GM19099 (cell line): ENCODE measurements around the gene MND1.

ENCODE experiments used
- POLR2A ChIP-seq: IDR thresholded peaks from 3 replicates; pipeline ENCODE4 v1.6.1; 2011; ENCODE audit warnings: low read depth; ENCODE audit not compliant: insufficient read length; ENCODE audit errors: extremely low read depth

The MND1 gene

GRCh38 chr4:153337686-153338085 lies 6.8 kb upstream of the MND1 start:
- TF ChIP-seq POLR2A, result no peak

- no peak for TF ChIP-seq POLR2A
These were observed 2.9 kb upstream of the MND1 start for GRCh38 chr4:153341575-153342090.

GRCh38 chr4:153342751-153343552 lies 1.5 kb upstream of the MND1 start:
- TF ChIP-seq POLR2A, result no peak

GRCh38 chr4:153345012-153345981 lies 809 bp downstream of the MND1 start:
- TF ChIP-seq POLR2A, result no peak

GRCh38 chr4:153346031-153346430 lies 1.5 kb downstream of the MND1 start:
- TF ChIP-seq POLR2A, result no peak

- no peak for TF ChIP-seq POLR2A
These were observed 2.1 kb downstream of the MND1 start for GRCh38 chr4:153346563-153346962.

GRCh38 chr4:153347117-153347516 lies 2.6 kb downstream of the MND1 start:
- no peak for TF ChIP-seq POLR2A

- no peak for TF ChIP-seq POLR2A
These were observed 3.5 kb downstream of the MND1 start for GRCh38 chr4:153348006-153348405.

GRCh38 chr4:153349206-153349805 lies 4.8 kb downstream of the MND1 start:
- no peak for TF ChIP-seq POLR2A

- TF ChIP-seq POLR2A, result no peak
These were observed 17.7 kb downstream of the MND1 start for GRCh38 chr4:153362184-153362583.

GRCh38 chr4:153364061-153364460 lies 19.6 kb downstream of the MND1 start:
- TF ChIP-seq POLR2A, result no peak

GRCh38 chr4:153365003-153365402 lies 20.5 kb downstream of the MND1 start:
- TF ChIP-seq POLR2A, result no peak

GRCh38 chr4:153366486-153366885 lies 22.0 kb downstream of the MND1 start:
- TF ChIP-seq POLR2A, result no peak

GRCh38 chr4:153367092-153367491 lies 22.6 kb downstream of the MND1 start:
- no peak for TF ChIP-seq POLR2A

- no peak for TF ChIP-seq POLR2A
These were observed 24.5 kb downstream of the MND1 start for GRCh38 chr4:153369021-153369420.
